Measurements from ENCODE around the gene ZXDC.

The ZXDC gene

GRCh38 chr3:126414961-126415660, 60.6 kb downstream of the ZXDC start:
- no peak for DNase-seq (ENCODE audit: low spot score)

GRCh38 chr3:126414406-126414805, 61.3 kb downstream of the ZXDC start:
- no peak for DNase-seq (ENCODE audit: low spot score)

- no peak for DNase-seq (ENCODE audit: low spot score)
Measured at GRCh38 chr3:126413693-126414080, 62.0 kb downstream of the ZXDC start.

- no peak for DNase-seq (ENCODE audit: low spot score)
Measured at GRCh38 chr3:126412841-126413692, 62.6 kb downstream of the ZXDC start.

GRCh38 chr3:126408099-126408498, 67.6 kb downstream of the ZXDC start:
- no peak for DNase-seq (ENCODE audit: low spot score)

GRCh38 chr3:126407412-126408044, 68.2 kb downstream of the ZXDC start:
- no peak for DNase-seq (ENCODE audit: low spot score)

GRCh38 chr3:126406389-126407296, 69.0 kb downstream of the ZXDC start:
- DNase-seq (ENCODE audit: low spot score): no peak

GRCh38 chr3:126402666-126403302, 72.9 kb downstream of the ZXDC start:
- DNase-seq (ENCODE audit: low spot score): no peak

GRCh38 chr3:126402178-126402577, 73.5 kb downstream of the ZXDC start:
- DNase-seq (ENCODE audit: low spot score): no peak

GRCh38 chr3:126401611-126402160, 74.0 kb downstream of the ZXDC start:
- DNase-seq (ENCODE audit: low spot score): no peak

- no peak for DNase-seq (ENCODE audit: low spot score)
Measured at GRCh38 chr3:126399756-126400155, 75.9 kb downstream of the ZXDC start.

- no peak for DNase-seq (ENCODE audit: low spot score)
Measured at GRCh38 chr3:126399351-126399735, 76.3 kb downstream of the ZXDC start.

GRCh38 chr3:126398423-126399350, 77.0 kb downstream of the ZXDC start:
- no peak for DNase-seq (ENCODE audit: low spot score)

- DNase-seq (ENCODE audit: low spot score): no peak
Measured at GRCh38 chr3:126397610-126398422, 77.9 kb downstream of the ZXDC start.

GRCh38 chr3:126396536-126396935, 79.2 kb downstream of the ZXDC start:
- DNase-seq (ENCODE audit: low spot score): no peak

GRCh38 chr3:126395846-126396513, 79.7 kb downstream of the ZXDC start:
- no peak for DNase-seq (ENCODE audit: low spot score)

GRCh38 chr3:126394977-126395321, 80.7 kb downstream of the ZXDC start:
- no peak for DNase-seq (ENCODE audit: low spot score)

GRCh38 chr3:126394179-126394976, 81.3 kb downstream of the ZXDC start, which contains the start of gene CFAP100:
CFAP100 (plus strand) TSS chr3:126394909; CDS start chr3:126396001, 1,092 bp downstream.
- DNase-seq (ENCODE audit: low spot score): no peak

Data from RKO (cell line).